ENCODE results near the gene PNP.

PNP gene

DNA sequence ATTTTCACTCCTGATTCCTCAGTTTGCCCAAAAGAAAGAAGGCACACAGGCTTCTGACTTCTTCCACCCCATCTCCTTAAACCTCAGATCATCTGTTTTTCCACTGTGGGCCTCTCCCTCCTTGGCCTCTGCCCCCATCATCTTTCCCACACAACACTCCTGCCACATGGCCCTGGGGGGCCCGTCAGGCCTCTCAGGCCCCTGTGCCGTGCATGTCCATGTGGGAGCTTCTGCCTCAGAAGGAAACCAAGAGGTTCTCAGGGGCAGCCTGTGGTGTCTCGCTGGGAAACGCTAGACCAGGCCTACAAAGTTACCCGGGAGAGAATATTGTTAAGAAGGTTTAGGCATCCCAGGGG, 41.2 kb upstream of the PNP start:
- no peak for DNase-seq (ENCODE audit: low read depth, low spot score)
- H3K4me3 ChIP-seq (ENCODE audit: low read depth, low read length) = no peak overlapping the region
- in situ Hi-C loops (cut with HindIII; ENCODE audit: low sequenced_read_pairs) = no loop called here
- TF ChIP-seq, protein P1, sequence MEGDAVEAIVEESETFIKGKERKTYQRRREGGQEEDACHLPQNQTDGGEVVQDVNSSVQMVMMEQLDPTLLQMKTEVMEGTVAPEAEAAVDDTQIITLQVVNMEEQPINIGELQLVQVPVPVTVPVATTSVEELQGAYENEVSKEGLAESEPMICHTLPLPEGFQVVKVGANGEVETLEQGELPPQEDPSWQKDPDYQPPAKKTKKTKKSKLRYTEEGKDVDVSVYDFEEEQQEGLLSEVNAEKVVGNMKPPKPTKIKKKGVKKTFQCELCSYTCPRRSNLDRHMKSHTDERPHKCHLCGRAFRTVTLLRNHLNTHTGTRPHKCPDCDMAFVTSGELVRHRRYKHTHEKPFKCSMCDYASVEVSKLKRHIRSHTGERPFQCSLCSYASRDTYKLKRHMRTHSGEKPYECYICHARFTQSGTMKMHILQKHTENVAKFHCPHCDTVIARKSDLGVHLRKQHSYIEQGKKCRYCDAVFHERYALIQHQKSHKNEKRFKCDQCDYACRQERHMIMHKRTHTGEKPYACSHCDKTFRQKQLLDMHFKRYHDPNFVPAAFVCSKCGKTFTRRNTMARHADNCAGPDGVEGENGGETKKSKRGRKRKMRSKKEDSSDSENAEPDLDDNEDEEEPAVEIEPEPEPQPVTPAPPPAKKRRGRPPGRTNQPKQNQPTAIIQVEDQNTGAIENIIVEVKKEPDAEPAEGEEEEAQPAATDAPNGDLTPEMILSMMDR (IDR thresholded peaks at IDR 0.05; ENCODE audit: low read depth, low read length) = no peak

DNA sequence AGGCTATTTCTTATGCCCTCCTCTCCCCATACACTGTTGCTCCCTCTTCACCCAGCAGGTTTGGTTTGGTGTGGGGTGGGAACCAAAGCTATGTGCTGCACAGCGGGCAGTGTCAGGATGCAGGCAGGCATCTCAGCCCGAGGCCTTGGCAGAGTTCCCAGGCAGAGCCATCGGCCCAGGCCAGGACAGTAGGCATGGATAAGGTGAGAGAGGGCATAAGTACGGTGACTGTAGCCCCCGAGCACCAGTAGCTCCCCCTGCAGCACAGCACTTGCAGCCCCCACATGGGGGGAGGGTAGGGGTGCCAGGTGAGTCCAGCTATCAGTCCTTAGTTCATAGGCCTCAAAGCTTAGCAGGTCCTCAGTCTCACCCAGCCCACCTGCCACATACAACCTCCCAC, 40.4 kb upstream of the PNP start:
- no peak overlapping the region for H3K4me3 ChIP-seq (ENCODE audit: low read depth, low read length)
- in situ Hi-C loops (cut with HindIII; ENCODE audit: low sequenced_read_pairs) = no loop called here
- DNase-seq (ENCODE audit: low read depth, low spot score) = no peak
- TF ChIP-seq, protein P1 (IDR thresholded peaks at IDR 0.05; ENCODE audit: low read depth, low read length) = no peak

DNA sequence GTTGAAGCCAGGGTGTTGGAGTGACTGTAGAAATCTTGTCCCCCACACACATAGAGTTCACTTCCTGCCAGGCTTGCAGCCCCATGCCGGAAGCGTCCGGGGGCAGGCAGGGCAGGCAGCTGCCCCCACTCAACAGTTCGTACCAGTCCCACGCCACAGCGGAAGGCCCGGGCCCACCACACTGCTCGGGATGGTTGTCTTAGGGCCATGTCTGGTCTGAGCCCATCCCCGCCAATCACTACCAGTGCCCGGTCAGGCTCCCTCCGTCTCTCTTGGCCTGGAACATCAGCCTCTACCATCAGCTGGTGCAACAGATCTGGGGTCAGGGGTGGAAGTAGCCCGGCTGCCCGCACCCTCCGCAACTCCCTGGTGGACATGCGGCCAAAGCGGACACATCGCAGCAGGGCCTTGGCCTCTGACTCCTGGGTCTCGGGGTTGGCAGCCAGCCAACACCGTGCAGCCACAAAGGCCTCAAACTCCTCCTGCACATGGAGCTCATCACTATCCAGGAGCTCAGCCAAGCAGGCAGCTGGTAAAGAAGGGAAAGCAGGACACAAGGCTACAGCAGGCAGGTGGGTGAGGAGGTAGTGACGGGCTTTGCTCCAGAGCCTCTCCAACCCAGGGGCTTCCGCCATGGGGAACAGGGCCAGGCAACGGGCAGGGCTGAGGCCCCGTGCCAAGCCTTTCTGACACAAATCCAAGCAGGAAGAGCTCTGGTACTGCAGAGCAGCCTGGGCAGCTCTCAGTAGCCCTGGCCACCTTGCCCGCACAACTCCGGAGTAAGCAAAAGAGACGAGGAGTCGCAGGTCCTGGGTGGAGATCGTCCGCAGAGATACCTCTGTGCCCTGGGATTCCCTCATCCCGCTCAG, 39.2 kb upstream of the PNP start:
- TF ChIP-seq, protein P1 (IDR thresholded peaks at IDR 0.05; ENCODE audit: low read depth, low read length) = no peak
- no peak overlapping the region for H3K4me3 ChIP-seq (ENCODE audit: low read depth, low read length)
- DNase-seq (ENCODE audit: low read depth, low spot score) = no peak
- in situ Hi-C loops (cut with HindIII; ENCODE audit: low sequenced_read_pairs) = no loop called here

DNA sequence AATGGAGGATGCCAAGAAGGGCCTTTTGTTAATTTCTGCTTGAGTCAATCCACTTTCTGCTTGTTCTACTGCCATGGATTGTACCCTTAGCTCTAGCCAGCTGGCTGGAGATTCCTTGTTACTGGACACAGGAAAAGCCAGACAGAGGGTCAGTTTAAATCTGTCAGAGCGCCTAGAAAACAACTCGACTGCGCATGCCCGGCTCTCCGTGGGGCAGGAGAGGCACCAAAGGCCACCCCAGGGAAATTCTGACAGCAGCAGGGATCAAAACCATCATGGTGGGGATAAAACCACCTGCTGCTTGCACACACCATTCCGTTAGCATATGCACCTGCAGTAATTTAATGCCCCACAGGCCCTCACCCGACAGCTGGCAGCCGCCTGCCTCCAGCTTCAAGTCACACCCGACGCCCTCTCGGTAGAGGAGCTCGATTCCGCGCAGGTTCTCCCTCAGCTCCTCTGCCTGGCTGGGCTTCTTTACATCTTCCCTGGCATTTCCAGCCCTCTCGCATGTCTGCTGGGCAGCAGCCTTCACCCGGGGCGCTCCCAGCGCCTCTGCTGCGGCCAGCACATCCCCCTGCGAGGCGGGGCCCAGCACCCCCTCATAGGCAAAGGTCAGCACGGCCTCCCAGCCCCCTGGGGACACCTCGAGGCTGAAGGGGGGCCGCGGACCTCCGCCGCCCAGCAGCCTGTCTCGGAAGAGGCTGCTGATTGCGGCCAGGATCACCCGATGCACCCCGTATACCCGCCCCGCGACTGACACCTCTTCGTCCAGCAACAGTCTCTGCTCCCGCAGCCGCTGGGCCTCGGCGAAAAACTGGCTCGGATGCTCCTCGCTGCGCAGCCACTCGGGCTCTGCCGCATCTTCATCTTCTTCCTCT, 34.3 kb upstream of the PNP start:
- TF ChIP-seq, protein P1 (IDR thresholded peaks at IDR 0.05; ENCODE audit: low read depth, low read length) = no peak
- in situ Hi-C loops (cut with HindIII; ENCODE audit: low sequenced_read_pairs) = no loop called here
- peak overlapping the region; percentile 6 for H3K4me3 ChIP-seq (ENCODE audit: low read depth, low read length)
- peak; percentile 15 for DNase-seq (ENCODE audit: low read depth, low spot score)

DNA sequence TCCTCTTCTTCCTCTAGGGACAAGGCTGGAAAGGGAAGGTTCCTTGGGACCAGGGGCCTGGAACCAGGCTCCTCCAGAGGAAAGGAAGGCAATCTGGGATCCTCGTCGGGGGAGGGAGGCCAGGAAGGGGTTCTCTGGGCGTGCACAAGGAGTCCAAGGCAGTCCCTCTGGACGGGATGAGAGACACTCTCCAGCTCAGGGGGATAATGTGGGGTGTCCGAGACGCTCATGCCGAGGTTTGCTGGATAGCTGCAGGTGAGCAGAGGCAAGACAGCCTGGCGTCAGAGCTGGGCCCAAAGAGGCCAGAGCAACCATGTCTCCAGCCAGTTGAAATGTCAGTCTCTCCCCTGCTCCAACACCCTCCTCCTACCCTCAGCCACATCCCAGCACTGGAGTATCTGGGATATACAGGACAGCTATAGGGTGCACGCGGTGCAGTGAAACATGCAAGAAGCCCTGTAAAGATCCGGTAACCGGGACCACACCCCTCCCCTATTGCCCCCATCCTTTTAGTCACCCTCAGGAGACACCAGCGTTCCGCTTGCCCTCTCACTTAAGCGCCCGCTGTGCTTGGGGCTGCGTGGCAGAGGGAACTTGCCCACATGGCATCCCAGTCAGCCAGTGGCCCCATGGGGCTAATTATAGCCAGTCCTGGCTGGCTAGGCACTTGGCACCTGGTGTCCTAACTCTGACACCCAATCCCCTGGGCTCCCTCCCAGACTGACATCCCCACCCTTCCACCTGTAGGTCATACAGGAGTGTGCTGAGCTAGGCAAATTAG, 33.4 kb upstream of the PNP start, which contains the start of gene KLHL33:
Gene KLHL33 (minus strand): TSS at position 585 of the 781 bp plus-strand sequence. CDS start 355 bp downstream, at position 230.
- TF ChIP-seq, protein P1 (IDR thresholded peaks at IDR 0.05; ENCODE audit: low read depth, low read length) = no peak
- DNase-seq (ENCODE audit: low read depth, low spot score) = no peak
- H3K4me3 ChIP-seq (ENCODE audit: low read depth, low read length) = peak within 1 kb of the TSS; percentile 6
- in situ Hi-C loops (cut with HindIII; ENCODE audit: low sequenced_read_pairs) = no loop called here

DNA sequence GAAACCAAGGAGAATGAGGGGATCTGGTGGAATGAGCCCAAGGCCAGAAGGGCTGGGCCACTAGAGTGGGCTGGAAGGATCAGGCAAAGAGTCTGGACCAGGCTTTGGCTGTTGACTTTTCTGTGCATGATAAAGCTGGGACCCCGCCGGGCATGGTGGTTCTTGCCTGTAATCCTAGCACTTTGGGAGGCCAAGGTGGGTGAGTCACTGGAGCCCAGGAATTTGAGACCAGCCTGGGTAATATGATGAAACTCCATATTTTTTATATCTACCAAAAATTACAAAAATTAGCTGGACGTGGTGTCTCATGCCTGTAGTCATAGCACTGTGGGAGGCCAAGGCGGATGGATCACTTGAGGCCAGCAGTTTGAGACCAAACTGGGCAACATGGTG, 32.8 kb upstream of the PNP start:
- in situ Hi-C loops (cut with HindIII; ENCODE audit: low sequenced_read_pairs) = no loop called here
- H3K4me3 ChIP-seq (ENCODE audit: low read depth, low read length) = no peak overlapping the region
- peak; percentile 61 for DNase-seq (ENCODE audit: low read depth, low spot score)
- TF ChIP-seq, protein P1 (IDR thresholded peaks at IDR 0.05; ENCODE audit: low read depth, low read length) = no peak
